Heart left ventricle (tissue), 16 donors: ENCODE measurements around the gene CCNQ. TPM values are rescaled to one million over a fixed set of nuclear protein-coding genes. Genes with fewer than 3 reads are reported as not detected.
A peak's percentile ranks its signal among the peaks of the same experiment; 100 is the strongest.

Experiments used
- ATAC-seq, 4 donors: fragments of 200-7000 bp; cut with Tn5 transposase; one replicate each; pipeline ENCODE4 v1.9.1; 2020 to 2022; ENCODE audit warnings: moderate library complexity in 4 of 4, mild to moderate bottlenecking in 3 of 4, moderate number of reproducible peaks in 1 of 4
- DNase-seq, 5 donors: peaks; one replicate each; pipeline ENCODE4 v3.0.0-alpha.2; 2020
- H3K27ac ChIP-seq, 12 donors: fragments of 200-600 bp; sonication (generic) in 4 of 12; one replicate each; pipeline versions ENCODE4 v1.5.0 to v1.8.0; 2016 to 2022; ENCODE audit warnings: mild to moderate bottlenecking in 2 of 12
- H3K27me3 ChIP-seq, 9 donors: fragments of 200-600 bp; sonication (generic) in 2 of 9; one replicate each; pipeline versions ENCODE4 v1.5.1 to v1.8.0; 2016 to 2022; ENCODE audit warnings: mild to moderate bottlenecking in 3 of 9
- H3K36me3 ChIP-seq, 9 donors: fragments of 200-600 bp; sonication (generic) in 2 of 9; one replicate each; pipeline versions ENCODE4 v1.5.0 to v1.8.0; 2018 to 2022; ENCODE audit warnings: mild to moderate bottlenecking in 2 of 9
- H3K4me1 ChIP-seq, 12 donors: fragments of 200-600 bp; sonication (generic) in 4 of 12; one replicate each; pipeline versions ENCODE4 v1.5.0 to v1.8.0; 2016 to 2022; ENCODE audit warnings: mild to moderate bottlenecking in 3 of 12
- H3K4me3 ChIP-seq, 12 donors: fragments of 200-600 bp; sonication (generic) in 4 of 12; one replicate each; pipeline versions ENCODE4 v1.5.0 to v1.8.0; 2017 to 2022; ENCODE audit warnings: mild to moderate bottlenecking in 9 of 12, moderate library complexity in 4 of 12
- H3K9me3 ChIP-seq, 12 donors: fragments of 200-600 bp; sonication (generic) in 4 of 12; one replicate each; pipeline versions ENCODE4 v1.5.0 to v1.8.0; 2016 to 2022; ENCODE audit warnings: mild to moderate bottlenecking in 1 of 12
- POLR2A ChIP-seq, 2 donors: fragments of 450-650 bp; IDR thresholded peaks; one replicate each; pipeline ENCODE4 v1.6.1; 2017; ENCODE audit warnings: antibody characterized with exemption in 2 of 2, mild to moderate bottlenecking in 2 of 2, moderate library complexity in 2 of 2
- WGBS, 4 donors: extraction: QIAGEN DNeasy Blood & Tissue Kit in 2 of 4; methylation state at CpG; one replicate each; pipeline versions ENCODE4 v1.1.5 to v1.1.7; 2013 to 2018; 5-methylcytosine and 5-hydroxymethylcytosine counted together
- intact Hi-C, 10 donors: fragments of 100-400 bp; cut with DNase I; formaldehyde crosslinking; loops; one replicate each; pipeline versions ENCODE4 v1.11.1 to v1.14.2; 2022
- polyA plus RNA-seq, 2 donors: library from polyadenylated mRNA; stranded (reverse); fragments of 200-250 nt; gene quantifications; one replicate each; pipeline ENCODE4 v1.2.3, GENCODE V29; 2013
- total RNA-seq, 9 donors: library from RNA; depleted of rRNA in 2 of 9; stranded (reverse); fragments of >200 nt in 2 of 9; fragmentation: NEBNext Ultra II Directional in 3 of 9; extraction: Animal tissue kit (Norgen Biotek cat#: 25700) in 3 of 9; gene quantifications; one replicate each; pipeline versions ENCODE4 v1.1.0 to v1.2.4, GENCODE V29; 2016 to 2023
- TF ChIP-seq, protein P1 (sequence below), 12 donors: fragments of 200-600 bp; sonication (generic) in 4 of 12; IDR thresholded peaks; one replicate each; pipeline versions ENCODE4 v1.5.0 to v1.8.0; 2018 to 2022; ENCODE audit warnings: antibody characterized with exemption in 12 of 12, mild to moderate bottlenecking in 5 of 12
- donor health status: ischemic (EF 13 %, LVEDD 7.1; RV severe dilation, severe dysfunction).
- donor health status: healthy with polysubstance abuse.
- donor health status: DM: no; HTN: yes; CAD: no.
- donor health status: DM: no; HTN: no; CAD: no.
- donor health status: ischemic (EF 25% LVEDD 6.9; RV normal size, moderate dysfunction).
- donor health status: ischemic (EF 25% LVEDD 5.7; RV mildly dilated, moderate dysfunction).
- donor health status: healthy.
- donor health status: DM: yes; HTN: yes; CAD: no.
- donor health status: ischemic (EF 35%, LVEDD 5.7; RV mildly dilated, moderate dysfunction).
- donor health status: nonischemic (EF 11% LVEDD 7.7; RV severe dilation, severe dysfunction).
- donor health status: DM: yes; HTN: yes; CAD: no.
- donor health status: PGD.
- donor health status: ischemic (EF 29% LVEDD 5.4; RV normal size, mild dysfunction).
- donor health status: nonischemic (EF 23%, LVEDD 6.1; RV moderate dilation, normal function).

Gene CCNQ
- total and polyA plus RNA-seq, 11 donors, result 16.2 to 126 (median 46.5) TPM

- peak overlapping the region in 6 of 12 donors; percentile 14 to 24 (median 18) for H3K4me3 ChIP-seq
- TF ChIP-seq POLR2A (IDR thresholded peaks at IDR 0.05), result no peak
- TF ChIP-seq, protein P1, sequence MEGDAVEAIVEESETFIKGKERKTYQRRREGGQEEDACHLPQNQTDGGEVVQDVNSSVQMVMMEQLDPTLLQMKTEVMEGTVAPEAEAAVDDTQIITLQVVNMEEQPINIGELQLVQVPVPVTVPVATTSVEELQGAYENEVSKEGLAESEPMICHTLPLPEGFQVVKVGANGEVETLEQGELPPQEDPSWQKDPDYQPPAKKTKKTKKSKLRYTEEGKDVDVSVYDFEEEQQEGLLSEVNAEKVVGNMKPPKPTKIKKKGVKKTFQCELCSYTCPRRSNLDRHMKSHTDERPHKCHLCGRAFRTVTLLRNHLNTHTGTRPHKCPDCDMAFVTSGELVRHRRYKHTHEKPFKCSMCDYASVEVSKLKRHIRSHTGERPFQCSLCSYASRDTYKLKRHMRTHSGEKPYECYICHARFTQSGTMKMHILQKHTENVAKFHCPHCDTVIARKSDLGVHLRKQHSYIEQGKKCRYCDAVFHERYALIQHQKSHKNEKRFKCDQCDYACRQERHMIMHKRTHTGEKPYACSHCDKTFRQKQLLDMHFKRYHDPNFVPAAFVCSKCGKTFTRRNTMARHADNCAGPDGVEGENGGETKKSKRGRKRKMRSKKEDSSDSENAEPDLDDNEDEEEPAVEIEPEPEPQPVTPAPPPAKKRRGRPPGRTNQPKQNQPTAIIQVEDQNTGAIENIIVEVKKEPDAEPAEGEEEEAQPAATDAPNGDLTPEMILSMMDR (IDR thresholded peaks at IDR 0.05), result peak in 5 of 12 donors; percentile 7 to 35 (median 10)
- peak in 2 of 5 donors; percentile 21 to 52 for DNase-seq
Observed at GRCh38 chrX:153643431-153644351, 44.8 kb upstream of the CCNQ start.

GRCh38 chrX:153642655-153643430 is 43.9 kb upstream of the CCNQ start:
- ATAC-seq (no peak), DNase-seq (peak in 1 of 5 donors; percentile 17)
- peaks cover 0 to 35% (median 0%) of the 10 kb centered on the region in 12 donors for H3K4me1 ChIP-seq
- 3 to 53% (median 25%) methylated on average over 43 to 47 of the region's 48 CpGs for WGBS, 4 donors
- no peaks in the 10 kb centered on the region for H3K36me3 ChIP-seq
- no peak overlapping the region for H3K27ac ChIP-seq
- peak overlapping the region in 2 of 12 donors; percentile 23 to 33 for H3K4me3 ChIP-seq
- peaks cover 3 to 70% (median 31%) of the 10 kb centered on the region in 9 donors for H3K27me3 ChIP-seq
- intact Hi-C loops, result no loop called here
- no peaks in the 10 kb centered on the region for H3K9me3 ChIP-seq
- no peak for TF ChIP-seq POLR2A (IDR thresholded peaks at IDR 0.05)
- TF ChIP-seq, protein P1 (IDR thresholded peaks at IDR 0.05), result no peak

More at GRCh38 chrX:153643431-153644351, 44.8 kb upstream of the CCNQ start:
- intact Hi-C loops, result no loop called here
- no peak overlapping the region for H3K27ac ChIP-seq
- H3K36me3 ChIP-seq, result no peaks in the 10 kb centered on the region
- peak in 1 of 4 donors; percentile 30 for ATAC-seq
- H3K4me1 ChIP-seq, result peaks cover 0 to 38% (median 0%) of the 10 kb centered on the region in 12 donors
- WGBS, 4 donors, result 1 to 46% (median 15%) methylated on average over 32 to 75 of the region's 84 CpGs
- no peaks in the 10 kb centered on the region for H3K9me3 ChIP-seq
- peaks cover 3 to 79% (median 31%) of the 10 kb centered on the region in 9 donors for H3K27me3 ChIP-seq

DNA sequence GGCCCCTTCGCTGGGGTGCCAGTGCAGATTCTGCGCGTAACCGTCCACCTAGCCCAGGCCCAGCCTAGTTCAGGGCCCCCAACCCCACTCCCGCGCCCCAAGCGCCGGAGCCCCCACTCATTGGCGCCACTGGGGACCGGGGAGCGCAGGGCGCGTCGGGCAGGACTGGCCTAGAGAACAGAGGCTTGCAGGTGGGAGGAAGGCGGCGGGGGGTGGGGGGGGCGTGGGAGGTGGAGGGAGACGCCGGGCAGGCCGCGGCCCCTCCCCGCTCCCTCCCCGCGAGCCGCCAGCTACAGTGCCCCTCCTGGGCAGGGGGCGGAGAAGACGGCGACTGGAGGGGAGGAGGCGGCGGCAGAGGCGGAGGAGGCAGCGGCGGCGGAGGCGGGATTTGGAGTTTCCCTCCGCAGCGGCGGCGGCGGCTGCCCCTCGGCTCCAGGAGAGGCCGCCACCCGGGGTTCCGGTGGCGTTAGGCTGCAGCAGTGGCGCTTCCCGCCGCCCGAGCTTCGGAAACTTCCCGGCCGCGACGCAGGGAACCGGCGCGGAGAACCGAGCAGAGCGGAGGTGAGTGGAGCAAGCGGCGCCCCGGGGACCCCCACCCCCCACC is 43.2 kb upstream of the CCNQ start:
- TF ChIP-seq, protein P1 (IDR thresholded peaks at IDR 0.05), result no peak
- TF ChIP-seq POLR2A (IDR thresholded peaks at IDR 0.05), result no peak
- Histone ChIP-seq H3K9me3 (no peaks in the 10 kb centered on the region), H3K4me1 (peaks cover 0 to 28% (median 0%) of the 10 kb centered on the region in 12 donors), H3K27me3 (peaks cover 3 to 63% (median 25%) of the 10 kb centered on the region in 9 donors), H3K4me3 (peak overlapping the region in 6 of 12 donors; percentile 10 to 33 (median 20)), H3K27ac (no peak overlapping the region), H3K36me3 (no peaks in the 10 kb centered on the region)
- intact Hi-C loops, result no loop called here
- 1 to 36% (median 9%) methylated on average over 21 to 61 of the region's 62 CpGs for WGBS, 4 donors
- DNase-seq (no peak), ATAC-seq (no peak)
